Forelimb muscle (tissue), 1 donor: ENCODE results near the gene TUBB3. TPM values are rescaled to one million over a fixed set of nuclear protein-coding genes. Genes with fewer than 3 reads are reported as not detected.
"Not testable (repeated sequence)": the region's sequence is repeated elsewhere in the genome, so short reads cannot be mapped to it uniquely, and the experiment has no call there.

Experiments
- DNase-seq: peaks from one replicate; pipeline ENCODE4 v3.0.0-alpha.2; 2013; ENCODE audit warnings: low read depth
- polyA plus RNA-seq: library from polyadenylated mRNA; unstranded; fragments of 120-200 nt; gene quantifications from one replicate; pipeline ENCODE4 v1.2.1, GENCODE V29; 2013; ENCODE audit not compliant: insufficient read length

The TUBB3 gene
- polyA plus RNA-seq, 1 donor, result 6.1 TPM

DNA sequence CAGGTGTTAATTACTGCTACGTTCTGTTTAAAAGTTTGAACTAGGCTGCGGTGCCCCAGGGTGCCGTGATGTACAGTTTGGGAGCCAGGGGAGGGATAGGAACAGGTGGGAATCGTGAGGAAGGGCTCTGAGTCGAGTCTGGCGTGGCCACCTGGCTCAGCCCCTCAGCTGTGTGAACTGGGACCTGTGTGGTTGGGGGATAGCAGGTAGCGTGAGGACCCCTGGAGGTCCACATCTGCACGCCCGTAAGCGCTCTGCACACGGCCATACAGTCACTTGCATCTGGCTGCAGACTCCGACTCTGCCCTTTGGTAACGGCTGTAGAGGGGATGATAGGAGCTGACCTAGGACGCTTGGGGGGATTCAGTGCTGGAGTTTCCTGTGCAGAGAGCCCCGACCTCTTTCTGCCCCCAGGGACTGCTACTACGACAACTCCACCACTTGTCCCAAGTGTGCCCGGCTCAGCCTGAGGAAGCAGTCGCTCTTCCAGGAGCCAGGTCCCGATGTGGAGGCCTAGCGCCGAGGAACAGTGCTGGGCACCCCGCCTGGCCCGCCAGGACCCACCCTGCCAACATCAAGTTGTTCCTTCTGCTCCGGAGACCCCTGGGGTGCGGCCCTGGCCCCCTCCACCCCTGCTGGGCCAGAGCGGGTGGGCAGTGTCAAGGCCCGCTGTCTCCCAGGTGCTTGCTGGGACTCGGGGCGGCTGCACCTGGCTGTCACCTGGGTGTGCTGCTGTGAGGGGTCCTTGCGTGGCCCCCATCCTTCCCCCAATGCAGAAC, 42.5 kb downstream of the TUBB3 start:
- DNase-seq, result no peak

DNA sequence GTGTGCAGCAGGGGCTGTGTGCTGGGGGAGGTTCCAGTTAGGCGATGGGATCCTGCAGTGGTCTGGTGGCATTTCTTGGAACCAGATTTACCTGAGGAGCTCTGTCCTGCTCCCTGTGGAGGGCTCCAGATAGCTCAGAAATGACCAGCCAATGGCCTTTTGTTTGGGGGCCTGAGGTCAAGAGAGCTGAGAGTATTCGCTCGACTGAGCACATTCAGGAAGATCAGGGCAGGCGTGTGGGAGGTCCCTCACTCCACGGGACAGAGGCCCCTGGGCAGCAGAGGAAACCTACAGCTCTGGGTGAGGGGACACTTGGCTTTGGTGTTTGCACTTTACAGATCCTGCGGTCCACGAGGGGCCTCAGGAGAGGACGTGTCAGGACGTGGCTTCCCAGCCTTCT, 43.6 kb downstream of the TUBB3 start:
- DNase-seq, result no peak

DNA sequence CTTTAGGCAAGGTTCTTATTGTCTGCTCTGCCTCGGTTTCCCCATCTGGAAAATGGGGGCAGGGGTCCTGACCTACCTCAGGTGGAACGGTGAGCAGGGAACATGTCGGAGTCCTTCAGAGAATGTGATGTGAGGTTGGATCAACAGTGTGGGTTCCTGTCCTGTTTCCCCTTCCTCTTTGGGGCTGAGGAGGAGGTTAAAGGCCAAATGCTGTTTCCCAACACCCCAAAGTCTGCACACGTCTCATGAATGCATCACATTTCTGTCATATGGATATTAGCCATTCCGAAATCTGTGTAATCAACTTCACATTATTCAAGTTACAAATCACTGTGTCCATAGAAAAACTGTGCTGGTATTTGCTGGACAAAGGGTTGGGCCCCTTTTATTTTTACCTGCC, 44.3 kb downstream of the TUBB3 start:
- not testable (repeated sequence) for DNase-seq

DNA sequence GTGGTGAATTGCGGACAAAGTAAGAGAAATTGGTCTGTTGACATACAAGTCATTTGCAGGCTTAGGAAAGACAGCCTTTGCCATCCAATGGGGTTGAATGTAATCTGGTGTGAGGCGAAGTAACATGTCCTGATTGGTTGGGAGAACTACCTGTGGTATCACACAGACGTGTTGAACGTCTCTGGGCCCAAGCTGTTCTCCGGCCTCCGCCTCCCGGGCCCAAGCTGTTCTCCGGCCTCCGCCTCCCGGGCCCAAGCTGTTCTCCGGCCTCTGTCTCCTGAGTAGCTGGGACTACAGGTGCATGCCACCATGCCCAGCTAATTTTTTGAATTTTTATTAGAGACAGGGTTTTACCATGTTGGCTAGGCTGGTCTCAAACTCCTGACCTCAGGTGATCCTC, 44.9 kb downstream of the TUBB3 start:
- not testable (repeated sequence) for DNase-seq

DNA sequence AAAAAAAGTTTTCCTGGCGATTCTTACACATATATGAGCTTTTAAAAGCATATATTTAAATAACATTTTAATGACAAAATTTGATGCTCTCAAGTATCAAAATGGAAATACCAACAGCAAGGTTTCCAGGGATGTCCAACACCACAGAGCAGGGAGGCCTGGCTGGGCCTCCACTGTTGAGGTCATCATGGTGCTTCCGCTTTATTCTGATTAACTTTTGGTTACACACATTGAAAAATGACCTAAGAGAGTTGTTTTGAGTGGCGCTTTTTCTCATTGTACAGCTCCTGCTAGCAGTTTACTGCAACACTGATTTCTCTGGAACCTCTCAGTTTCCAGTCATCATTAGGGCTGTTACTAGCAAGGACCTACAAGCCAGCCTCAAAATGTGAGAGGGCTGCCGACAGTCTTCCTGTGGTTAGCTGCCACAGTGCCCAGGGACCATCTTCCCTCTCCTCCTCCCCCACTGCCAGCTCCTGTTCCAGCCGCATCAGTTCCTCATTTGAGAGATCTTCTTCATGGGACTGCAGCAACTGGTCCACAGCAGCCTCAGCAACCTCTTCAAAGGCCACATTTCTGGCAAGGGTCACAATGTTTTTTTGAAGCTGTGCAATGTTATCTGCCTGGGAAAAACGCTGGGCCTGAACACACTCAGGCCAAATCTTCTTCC, 46.7 kb downstream of the TUBB3 start:
- no peak for DNase-seq

DNA sequence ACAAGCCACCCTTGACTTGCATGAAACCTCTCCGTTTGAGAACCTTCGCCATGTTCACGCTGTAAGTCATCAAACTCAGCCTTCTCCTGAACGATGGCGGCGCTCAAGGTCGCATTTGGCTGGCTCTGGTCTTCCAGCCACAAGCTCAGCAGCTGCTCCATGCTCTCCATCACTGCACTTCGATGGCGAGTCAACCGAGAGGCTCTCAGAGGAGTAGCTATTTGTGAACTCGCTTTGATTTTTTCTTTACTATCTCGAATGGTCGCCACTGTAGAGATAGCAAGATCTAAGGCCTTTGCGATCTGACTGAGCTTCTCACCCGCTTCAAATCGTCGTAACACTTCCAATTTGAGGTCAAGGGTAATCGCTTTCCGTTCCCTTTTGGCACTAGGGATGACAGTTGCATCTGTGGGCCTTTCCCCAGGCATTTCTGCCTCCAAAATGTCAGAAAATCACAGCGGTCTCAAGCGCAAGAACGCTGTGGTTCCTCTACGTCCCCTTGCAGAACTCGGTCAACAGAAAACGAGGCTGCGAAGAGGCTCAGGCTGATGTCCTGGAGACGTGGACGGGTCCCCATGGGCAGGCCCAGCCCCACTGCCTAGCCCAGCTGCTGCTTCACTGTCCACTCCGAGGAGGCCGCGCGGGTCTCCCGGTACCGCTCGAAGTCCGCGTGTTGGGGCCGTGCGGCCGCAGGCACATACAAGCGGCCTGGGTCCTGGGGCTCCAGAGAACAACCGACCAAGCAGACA, 48.5 kb downstream of the TUBB3 start:
- DNase-seq, result no peak

DNA sequence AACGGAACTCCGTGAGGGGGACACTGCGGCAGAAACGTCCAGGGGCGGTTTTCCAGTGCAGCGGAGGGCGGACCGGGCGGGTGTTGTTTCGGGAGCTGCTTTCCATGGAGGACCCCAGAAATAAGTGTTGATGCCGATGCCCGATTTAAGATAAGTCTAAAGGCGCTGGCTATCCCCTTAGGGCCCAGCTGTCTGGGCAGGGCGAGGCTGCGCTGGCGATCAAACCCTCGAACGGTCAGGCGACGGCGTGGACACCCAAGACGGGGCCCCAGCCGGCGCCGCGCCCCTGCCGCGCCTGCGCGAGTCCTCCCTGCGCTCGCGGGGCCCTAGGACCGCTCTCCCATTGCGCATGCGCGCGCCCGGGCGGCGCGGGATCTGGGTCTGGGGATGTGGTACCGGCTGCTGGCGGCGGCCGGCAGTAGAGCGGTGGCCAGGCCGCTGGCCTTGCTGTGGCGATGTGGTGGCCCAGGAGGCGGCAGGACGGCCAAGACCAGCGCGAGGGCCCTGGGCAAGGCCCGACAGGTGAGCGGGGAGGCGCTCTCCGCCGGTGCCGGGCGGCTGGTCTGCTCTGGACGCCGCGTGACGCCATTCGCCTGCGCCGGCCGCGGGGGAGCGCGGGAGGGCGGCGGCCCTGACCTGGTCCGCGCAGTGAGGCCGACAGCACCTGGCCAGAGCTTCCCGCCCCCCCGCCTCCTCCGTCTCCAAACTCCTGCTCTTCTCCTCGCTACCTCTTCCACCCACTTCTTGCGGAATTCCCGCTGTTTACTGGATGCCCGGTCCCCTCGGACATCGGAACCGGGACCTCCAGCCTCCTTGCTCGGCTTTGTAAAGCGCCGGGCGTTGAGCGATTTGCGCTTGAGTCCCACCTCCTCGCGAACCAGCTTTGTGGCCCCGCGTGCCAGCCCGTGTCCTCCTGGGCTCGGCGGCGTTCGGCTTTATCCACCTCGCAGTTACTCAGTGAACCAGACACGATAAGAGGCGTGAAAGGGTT, 49.4 kb downstream of the TUBB3 start:
- peak; percentile 82 for DNase-seq

DNA sequence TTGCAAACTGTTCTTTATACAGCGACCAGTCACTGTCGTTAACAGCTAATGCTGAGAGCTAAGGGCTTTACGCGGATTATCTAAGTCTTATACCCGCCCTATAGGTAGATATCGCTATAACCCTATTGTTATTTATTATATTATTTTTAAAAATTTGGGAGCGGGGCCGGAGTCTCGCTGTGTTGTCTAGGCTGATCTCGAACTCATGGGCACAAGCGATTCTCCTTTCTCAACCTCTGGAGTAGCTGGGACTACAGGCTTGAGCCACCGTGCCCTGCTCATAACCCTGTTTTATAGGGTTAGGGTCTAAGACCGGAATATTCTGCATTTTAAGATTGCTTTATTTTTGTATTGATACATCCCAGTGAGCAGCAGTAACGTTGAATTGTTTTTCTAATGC, 50.1 kb downstream of the TUBB3 start:
- no peak for DNase-seq

DNA sequence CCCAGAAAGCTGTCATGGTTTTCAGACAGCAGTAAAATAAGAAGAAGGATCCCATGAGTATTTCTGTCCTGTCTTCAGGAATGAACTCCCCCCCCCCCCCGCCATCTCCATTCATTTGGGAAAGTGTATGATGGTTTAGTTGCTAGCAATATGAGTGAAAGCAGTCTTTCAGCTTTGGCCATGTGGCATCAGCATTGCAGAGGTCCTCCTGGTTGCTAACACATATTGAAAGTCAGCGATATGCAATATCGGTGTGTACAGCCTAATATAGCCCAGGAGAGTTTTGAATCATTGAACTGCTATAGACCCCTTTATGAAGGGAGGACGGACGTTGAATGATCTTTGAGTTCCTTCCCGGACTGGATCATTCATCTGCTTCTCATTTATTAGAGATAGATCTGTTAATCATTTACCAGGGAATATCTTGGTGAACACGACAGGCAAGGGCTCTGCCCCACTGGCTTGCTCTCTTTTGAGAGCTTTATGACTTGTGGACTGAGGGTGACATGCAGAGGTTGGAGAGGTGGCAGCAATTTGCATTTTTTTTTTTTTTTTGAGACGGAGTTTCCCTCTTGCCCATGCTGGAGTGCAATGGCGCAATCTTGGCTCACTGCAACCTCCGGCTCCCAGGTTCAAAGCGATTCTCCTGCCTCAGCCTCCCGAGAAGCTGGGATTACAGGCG, 50.7 kb downstream of the TUBB3 start:
- DNase-seq, result no peak

DNA sequence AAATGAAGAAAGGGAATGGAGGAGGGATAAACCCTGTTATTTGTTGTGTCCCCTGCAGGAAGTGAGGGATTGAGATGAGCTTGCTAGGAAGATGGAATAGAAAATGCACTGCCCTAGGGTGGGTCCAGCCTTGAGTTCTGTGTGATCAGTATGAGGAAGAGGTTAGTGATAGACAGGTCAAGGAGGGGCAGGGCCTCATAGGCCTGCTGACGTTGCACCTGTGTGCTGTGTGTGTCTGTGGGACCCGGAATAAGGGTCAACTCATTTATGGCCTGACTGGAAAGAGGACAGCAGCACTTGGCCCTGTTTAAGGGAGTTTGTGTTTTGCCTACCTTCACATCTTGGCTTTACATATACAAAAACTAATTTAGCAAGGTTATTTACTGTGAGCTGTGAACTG, 51.7 kb downstream of the TUBB3 start:
- no peak for DNase-seq

DNA sequence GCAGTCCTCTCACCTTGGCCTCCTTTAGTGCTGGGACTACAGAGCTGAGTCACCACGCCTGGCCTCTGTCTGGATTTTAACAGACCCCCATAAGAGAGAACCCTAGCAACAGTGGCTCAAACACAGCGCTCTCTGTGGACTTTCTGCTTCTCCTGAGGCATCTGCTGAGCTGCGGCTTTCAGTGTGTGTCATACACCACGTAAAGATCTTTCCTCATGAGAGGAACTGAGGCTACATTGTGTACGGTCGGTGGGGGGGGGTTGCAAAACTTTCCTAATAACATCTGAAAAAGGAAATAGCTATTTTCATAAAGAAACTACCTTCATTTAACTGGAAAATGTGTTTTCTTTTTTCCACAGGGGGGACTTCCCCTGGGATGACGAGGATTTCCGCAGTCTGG, 58.3 kb downstream of the TUBB3 start:
- DNase-seq, result no peak

DNA sequence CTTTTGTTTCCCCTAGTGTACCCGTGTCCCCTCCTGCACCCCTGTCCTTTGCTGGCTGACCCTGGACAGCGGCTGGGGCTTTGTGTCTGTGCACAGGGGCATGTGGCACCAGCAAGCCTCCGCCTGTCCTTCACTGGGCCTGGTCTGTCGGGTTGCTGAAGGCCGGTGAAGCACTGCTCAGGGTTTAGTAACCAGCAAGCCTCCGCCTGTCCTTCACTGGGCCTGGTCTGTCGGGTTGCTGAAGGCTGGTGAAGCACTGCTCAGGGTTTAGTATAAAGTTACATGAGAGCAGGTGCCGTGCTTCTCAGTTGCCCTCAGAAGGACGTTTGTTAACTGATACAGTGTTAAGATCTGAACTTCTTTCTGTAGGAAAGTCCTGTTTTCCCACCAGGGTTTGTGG, 59.2 kb downstream of the TUBB3 start:
- DNase-seq, result no peak

DNA sequence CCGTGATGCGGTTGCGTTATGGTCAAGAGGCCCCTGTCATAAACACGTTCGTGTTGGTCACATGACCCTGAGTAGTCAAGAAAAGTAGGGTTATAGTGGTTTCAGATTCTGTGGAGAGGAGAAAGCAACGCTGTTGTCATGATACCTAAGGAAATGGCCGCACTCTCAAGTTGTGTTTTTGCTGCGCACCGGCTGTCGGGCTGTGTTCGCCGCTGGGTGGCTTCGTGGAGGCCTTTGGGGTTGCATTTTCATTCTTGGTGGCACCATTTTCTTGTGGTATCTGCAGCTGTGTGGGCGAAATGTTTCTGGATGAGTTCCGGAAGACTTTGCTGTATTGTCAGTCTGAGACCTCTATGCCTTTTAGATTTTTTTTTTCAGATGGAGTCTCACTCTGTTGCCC, 60.4 kb downstream of the TUBB3 start:
- no peak for DNase-seq

DNA sequence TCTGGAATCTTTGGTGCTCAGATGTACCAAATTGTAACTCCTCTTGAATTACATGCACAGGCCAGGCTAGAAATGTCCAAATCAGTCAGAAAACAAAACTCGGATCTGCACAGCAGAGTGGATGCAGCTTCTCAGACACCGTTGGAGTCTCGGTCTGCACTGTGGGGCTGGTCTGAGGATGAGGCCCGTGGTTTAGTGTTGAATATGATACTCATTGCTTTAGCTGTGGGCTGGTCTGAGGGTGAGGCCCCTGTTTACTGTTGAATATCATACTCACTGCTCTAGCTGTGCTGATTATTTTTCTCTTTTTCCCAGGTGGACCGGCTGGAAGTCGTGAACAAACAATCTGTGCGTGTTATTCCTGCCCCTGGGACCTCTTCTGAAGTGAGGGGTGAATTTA, 61.1 kb downstream of the TUBB3 start:
- no peak for DNase-seq

DNA sequence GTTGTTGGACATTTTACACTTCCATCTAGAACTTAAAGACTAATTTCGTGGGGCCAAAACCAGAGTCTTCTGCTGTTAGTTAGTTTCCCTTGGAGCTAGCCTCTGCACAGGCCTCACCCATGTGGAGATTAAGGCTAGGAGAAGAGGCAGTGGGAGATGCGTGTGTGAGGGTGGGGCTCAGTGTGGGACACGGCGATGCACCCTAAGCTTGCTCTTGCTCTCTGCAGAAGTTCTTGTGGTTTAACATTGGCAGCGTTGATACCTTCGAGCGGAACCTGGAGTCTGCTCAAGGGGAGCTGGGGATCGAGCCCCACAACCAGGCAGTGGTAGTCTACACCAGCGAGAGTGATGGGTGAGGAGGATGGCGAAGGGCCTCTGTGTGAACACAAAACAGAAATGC, 62.1 kb downstream of the TUBB3 start:
- no peak for DNase-seq

Other genes with a start within 250 kb of the TUBB3 start
- gene CDK10, start 236.7 kb upstream of the TUBB3 start, polyA plus RNA-seq, result 50.4 TPM
- gene SPATA2L, start 221.6 kb upstream of the TUBB3 start, polyA plus RNA-seq, result 1.9 TPM
- gene VPS9D1, start 202.4 kb upstream of the TUBB3 start, polyA plus RNA-seq, result 10.8 TPM
- gene ZNF276, start 201.8 kb upstream of the TUBB3 start, polyA plus RNA-seq, result 22.1 TPM
- 11.1 TPM for gene FANCA, start 106.7 kb upstream of the TUBB3 start, polyA plus RNA-seq
- gene SPIRE2, start 94.9 kb upstream of the TUBB3 start, polyA plus RNA-seq, result 2.5 TPM
- 100 TPM for gene TCF25, start 49.8 kb upstream of the TUBB3 start, polyA plus RNA-seq
- 2.2 TPM for gene MC1R, start 4.5 kb upstream of the TUBB3 start, polyA plus RNA-seq
- gene DEF8, start 25.4 kb downstream of the TUBB3 start, polyA plus RNA-seq, result 32.9 TPM
- 9.2 TPM for gene DBNDD1, start 96.1 kb downstream of the TUBB3 start, polyA plus RNA-seq
- not detected for gene PRDM7, start 154.0 kb downstream of the TUBB3 start, polyA plus RNA-seq